H9 (cell line): ENCODE results near the gene OR51B5. TPM values are rescaled to one million over a fixed set of nuclear protein-coding genes. Genes with fewer than 3 reads are reported as not detected.

Experiments used
- DNase-seq: peaks from one replicate; pipeline ENCODE4 v3.0.0-alpha.2; 2017
- H2AFZ ChIP-seq: one replicate; pipeline ENCODE4 v1.6.1; 2013; ENCODE audit warnings: mild to moderate bottlenecking, low read length, control low read depth, moderate library complexity
- H2AK5ac ChIP-seq: 2 replicates; pipeline ENCODE4 v1.6.1; 2013; ENCODE audit warnings: low read length, control low read depth, mixed read lengths; ENCODE audit not compliant: insufficient read length
- H2BK120ac ChIP-seq: one replicate; pipeline ENCODE4 v1.6.1; 2013; ENCODE audit warnings: low read depth, mild to moderate bottlenecking, low read length, control low read depth, inconsistent platforms; ENCODE audit not compliant: poor library complexity, severe bottlenecking
- H2BK12ac ChIP-seq: 2 replicates; pipeline ENCODE4 v1.6.1; 2013; ENCODE audit warnings: low read length, control low read depth, mixed read lengths, low read depth; ENCODE audit not compliant: insufficient read length
- H2BK15ac ChIP-seq: 2 replicates; pipeline ENCODE4 v1.6.1; 2013; ENCODE audit warnings: low read depth, low read length, control low read depth
- H2BK20ac ChIP-seq: one replicate; pipeline ENCODE4 v1.6.1; 2013; ENCODE audit warnings: low read depth, mild to moderate bottlenecking, low read length, control low read depth, inconsistent platforms; ENCODE audit not compliant: poor library complexity, severe bottlenecking
- H2BK5ac ChIP-seq: 2 replicates; pipeline ENCODE4 v1.6.1; 2013; ENCODE audit warnings: low read length, control low read depth, mixed read lengths; ENCODE audit not compliant: insufficient read length
- H3K14ac ChIP-seq: 2 replicates; pipeline ENCODE4 v1.6.1; 2013; ENCODE audit warnings: low read length, control low read depth; ENCODE audit not compliant: insufficient read depth
- H3K18ac ChIP-seq: 2 replicates; pipeline ENCODE4 v1.6.1; 2013; ENCODE audit warnings: low read depth, mild to moderate bottlenecking, mixed read lengths, low read length, control low read depth; ENCODE audit not compliant: insufficient read length
- H3K23ac ChIP-seq: 2 replicates; pipeline ENCODE4 v1.6.1; 2013; ENCODE audit warnings: low read length, control low read depth, mixed read lengths, low read depth; ENCODE audit not compliant: insufficient read length
- H3K23me2 ChIP-seq: 2 replicates; pipeline ENCODE4 v1.6.1; 2013; ENCODE audit warnings: low read depth, mild to moderate bottlenecking, mixed read lengths, low read length, control low read depth; ENCODE audit not compliant: insufficient read length, poor library complexity, severe bottlenecking
- H3K27ac ChIP-seq: 2 replicates; pipeline ENCODE4 v1.5.1; 2013; ENCODE audit warnings: low read length, control low read depth, mixed read lengths, low read depth; ENCODE audit not compliant: insufficient read length
- H3K27me3 ChIP-seq: 2 replicates; pipeline ENCODE4 v1.6.1; 2013; ENCODE audit warnings: low read length, control low read depth, inconsistent platforms; ENCODE audit not compliant: insufficient read depth
- H3K4ac ChIP-seq: 2 replicates; pipeline ENCODE4 v1.6.1; 2013; ENCODE audit warnings: low read depth, mild to moderate bottlenecking, control low read depth, inconsistent platforms, low read length, moderate library complexity
- H3K4me1 ChIP-seq: 2 replicates; pipeline ENCODE4 v1.6.1; 2013; ENCODE audit warnings: low read length, control low read depth, inconsistent platforms; ENCODE audit not compliant: insufficient read depth
- H3K4me2 ChIP-seq: 2 replicates; pipeline ENCODE4 v1.6.1; 2013; ENCODE audit warnings: low read length, control low read depth, mixed read lengths; ENCODE audit not compliant: insufficient read length, insufficient read depth
- H3K56ac ChIP-seq: 2 replicates; pipeline ENCODE4 v1.6.1; 2013; ENCODE audit warnings: low read depth, mild to moderate bottlenecking, mixed read lengths, low read length, control low read depth; ENCODE audit not compliant: insufficient read length
- H3K79me1 ChIP-seq: 2 replicates; pipeline ENCODE4 v1.6.1; 2013; ENCODE audit warnings: low read depth, mild to moderate bottlenecking, moderate library complexity, low read length, control low read depth, inconsistent platforms; ENCODE audit not compliant: insufficient read depth, poor library complexity, severe bottlenecking
- H3K79me2 ChIP-seq: 2 replicates; pipeline ENCODE4 v1.6.1; 2013; ENCODE audit warnings: low read length, control low read depth, inconsistent platforms; ENCODE audit not compliant: insufficient read depth
- H3K9ac ChIP-seq: 2 replicates; pipeline ENCODE4 v1.6.1; 2013; ENCODE audit warnings: low read length, control low read depth, mixed read lengths; ENCODE audit not compliant: insufficient read length; ENCODE audit errors: extremely low read depth
- H3K9me3 ChIP-seq: one replicate; pipeline ENCODE4 v1.6.1; 2013; ENCODE audit warnings: low read depth, low read length, inconsistent platforms; ENCODE audit not compliant: control insufficient read depth
- H3T11ph ChIP-seq: one replicate; pipeline ENCODE4 v1.6.1; 2013; ENCODE audit warnings: mild to moderate bottlenecking, low read length, control low read depth, inconsistent platforms
- H4K20me1 ChIP-seq: one replicate; pipeline ENCODE4 v1.6.1; 2013; ENCODE audit not compliant: control insufficient read depth, insufficient read length, insufficient read depth
- H4K5ac ChIP-seq: 2 replicates; pipeline ENCODE4 v1.6.1; 2013; ENCODE audit warnings: low read depth, mild to moderate bottlenecking, mixed read lengths, low read length, control low read depth; ENCODE audit not compliant: insufficient read length
- H4K8ac ChIP-seq: replicated peaks from 2 replicates; pipeline ENCODE4 v1.6.1; 2013; ENCODE audit warnings: low read length, control low read depth, mixed read lengths, low read depth; ENCODE audit not compliant: insufficient read length
- H4K91ac ChIP-seq: 2 replicates; pipeline ENCODE4 v1.6.1; 2013; ENCODE audit warnings: low read depth, mild to moderate bottlenecking, moderate library complexity, mixed read lengths, low read length, control low read depth; ENCODE audit not compliant: insufficient read length
- H3K27ac Mint-ChIP-seq, 3 experiments: 2 replicates in 2 of 3; 3 replicates in 1 of 3; pipeline ENCODE4 v1.8.0; 2020 to 2021; ENCODE audit warnings: mixed read lengths in 3 of 3, mild to moderate bottlenecking in 1 of 3, moderate library complexity in 1 of 3
- H3K27me3 Mint-ChIP-seq: 2 replicates; pipeline ENCODE4 v1.8.0; 2021; ENCODE audit warnings: low read depth, mild to moderate bottlenecking, moderate library complexity, mixed read lengths
- H3K36me3 Mint-ChIP-seq, 3 experiments: 2 replicates in 2 of 3; 3 replicates in 1 of 3; pipeline ENCODE4 v1.8.0; 2020 to 2021; ENCODE audit warnings: low read depth in 3 of 3, mixed read lengths in 3 of 3; ENCODE audit not compliant: insufficient read depth in 1 of 3
- H3K4me1 Mint-ChIP-seq, 2 experiments: 2 replicates each; pipeline ENCODE4 v1.8.0; 2020; ENCODE audit warnings: mixed read lengths in 2 of 2
- H3K4me3 Mint-ChIP-seq, 2 experiments: 2 replicates in 1 of 2; 3 replicates in 1 of 2; pipeline ENCODE4 v1.8.0; 2020 to 2021; ENCODE audit warnings: mild to moderate bottlenecking in 2 of 2, mixed read lengths in 2 of 2, moderate library complexity in 1 of 2
- H3K9me3 Mint-ChIP-seq, 2 experiments: 2 replicates in 1 of 2; 3 replicates in 1 of 2; pipeline ENCODE4 v1.8.0; 2020; ENCODE audit warnings: mild to moderate bottlenecking in 2 of 2, mixed read lengths in 2 of 2, moderate library complexity in 1 of 2
- CTCF ChIP-seq: fragments of 200-600 bp; sonication (generic); conservative IDR thresholded peaks from 3 replicates; pipeline ENCODE4 v1.8.0; 2021; ENCODE audit warnings: antibody characterized with exemption, mild to moderate bottlenecking
- WGBS: extraction: QIAGEN DNeasy Blood & Tissue Kit; methylation state at CpG from one replicate; pipeline ENCODE4 v1.1.7; 2013; ENCODE audit warnings: missing lambda C conversion rate, low lambda C conversion rate, mixed read lengths; ENCODE audit not compliant: insufficient read length; ENCODE audit errors: extremely low coverage; 5-methylcytosine and 5-hydroxymethylcytosine counted together
- total RNA-seq: library from RNA; stranded (reverse); gene quantifications from 2 replicates; pipeline ENCODE4 v1.2.1, GENCODE V29; 2021

The OR51B5 gene
- total RNA-seq, 1 experiment from 2014 or later: not detected

GRCh38 chr11:5324197-5324596 lies 19.1 kb downstream of the OR51B5 start, which contains the start of gene OR51B2:
Gene OR51B2 (minus strand): TSS chr11:5324297. CDS start chr11:5324297, 0 bp downstream.
- Histone ChIP-seq H3K79me1 (no peaks in the 10 kb centered on the region), H3K4ac (no peak within 1 kb of the TSS), H4K5ac (no peak within 1 kb of the TSS), H3K4me1 (no peaks in the 10 kb centered on the region), H3K79me2 (no peaks in the 10 kb centered on the region), H3K27me3 (no peaks in the 10 kb centered on the region), H2BK12ac (no peak within 1 kb of the TSS), H3K23ac (no peak within 1 kb of the TSS), H3K9ac (no peak within 1 kb of the TSS), H2BK15ac (no peak within 1 kb of the TSS), H2AFZ (no peak within 1 kb of the TSS), H4K8ac (no peak within 1 kb of the TSS), H3K23me2 (no peaks in the 10 kb centered on the region), H2AK5ac (no peak within 1 kb of the TSS), H2BK120ac (no peak within 1 kb of the TSS), H3T11ph (no peak within 1 kb of the TSS), H3K27ac (no peak within 1 kb of the TSS), H3K14ac (no peak within 1 kb of the TSS), H3K56ac (no peak within 1 kb of the TSS), H3K9me3 (no peaks in the 10 kb centered on the region), H4K20me1 (no peaks in the 10 kb centered on the region), H3K18ac (no peak within 1 kb of the TSS), H2BK20ac (no peak within 1 kb of the TSS), H3K4me2 (no peak within 1 kb of the TSS), H2BK5ac (no peak within 1 kb of the TSS), H4K91ac (no peak within 1 kb of the TSS)
- no CpG with 5 or more reads among the region's 3 CpGs for WGBS
- H3K27ac Mint-ChIP-seq: no peak within 1 kb of the TSS
- no peak for TF ChIP-seq CTCF
- no peaks in the 10 kb centered on the region for H3K4me1 Mint-ChIP-seq
- no peak for DNase-seq
- no peaks in the 10 kb centered on the region for H3K36me3 Mint-ChIP-seq
- H3K27me3 Mint-ChIP-seq: no peaks in the 10 kb centered on the region
- H3K4me3 Mint-ChIP-seq: no peak within 1 kb of the TSS
- no peaks in the 10 kb centered on the region for H3K9me3 Mint-ChIP-seq
